HG03432 (cell line): ENCODE results near the gene FOXN4.

Experiments used
- ATAC-seq: cut with Tn5 transposase; IDR thresholded peaks from one replicate; pipeline ENCODE4 v1.9.1; 2021; ENCODE audit warnings: mild to moderate bottlenecking, moderate library complexity; ENCODE audit not compliant: unreplicated experiment

Gene FOXN4

GRCh38 chr12:109228664-109229063, 80.4 kb downstream of the FOXN4 start:
- ATAC-seq, result no peak
